HL-60 (cell line): ENCODE measurements around the gene PNMA6E.

ENCODE experiments used
- DNase-seq, 2 experiments: peaks; one replicate each; pipeline ENCODE4 v3.0.0-alpha.2; 2010 to 2020; ENCODE audit warnings: low read depth in 1 of 2, low spot score in 1 of 2
- H3K27ac ChIP-seq: fragments of 250-450 bp; sonication (Bioruptor Pico); replicated peaks from 2 replicates; pipeline ENCODE4 v1.5.1; 2020; ENCODE audit warnings: mild to moderate bottlenecking, moderate library complexity
- H3K27me3 ChIP-seq: fragments of 250-450 bp; sonication (Bioruptor Pico); 2 replicates; pipeline ENCODE4 v1.5.1; 2021; ENCODE audit warnings: mild to moderate bottlenecking, moderate library complexity; ENCODE audit not compliant: insufficient read depth, poor library complexity, severe bottlenecking
- H3K4me3 ChIP-seq: replicated peaks from 2 replicates; pipeline ENCODE4 v1.5.1; 2011; ENCODE audit warnings: mild to moderate bottlenecking, control low read depth, low read length; ENCODE audit not compliant: insufficient read depth
- GABPA ChIP-seq: IDR thresholded peaks from 2 replicates; pipeline ENCODE4 v1.6.1; 2012; ENCODE audit warnings: low read depth
- POLR2AphosphoS5 ChIP-seq: IDR thresholded peaks from 2 replicates; pipeline ENCODE4 v1.6.1; 2012; ENCODE audit warnings: low read depth
- REST ChIP-seq: IDR thresholded peaks from 2 replicates; pipeline ENCODE4 v1.6.1; 2012; ENCODE audit warnings: low read depth; ENCODE audit not compliant: insufficient replicate concordance
- SPI1 ChIP-seq: IDR thresholded peaks from 2 replicates; pipeline ENCODE4 v1.6.1; 2012; ENCODE audit warnings: low read depth, mild to moderate bottlenecking, borderline replicate concordance
- TF ChIP-seq, protein P1 (sequence below): IDR thresholded peaks from one replicate; pipeline ENCODE4 v1.5.1; 2011; ENCODE audit warnings: low read length, control low read depth, inconsistent platforms; ENCODE audit not compliant: insufficient read depth

Gene PNMA6E

GRCh38 chrX:153435845-153436244 is 34.7 kb upstream of the PNMA6E start:
- Histone ChIP-seq H3K4me3 (no peak overlapping the region), H3K27ac (no peak overlapping the region), H3K27me3 (no peaks in the 10 kb centered on the region)
- DNase-seq, result no peak
- no peak for TF ChIP-seq REST
- TF ChIP-seq SPI1, result no peak
- TF ChIP-seq, protein P1, sequence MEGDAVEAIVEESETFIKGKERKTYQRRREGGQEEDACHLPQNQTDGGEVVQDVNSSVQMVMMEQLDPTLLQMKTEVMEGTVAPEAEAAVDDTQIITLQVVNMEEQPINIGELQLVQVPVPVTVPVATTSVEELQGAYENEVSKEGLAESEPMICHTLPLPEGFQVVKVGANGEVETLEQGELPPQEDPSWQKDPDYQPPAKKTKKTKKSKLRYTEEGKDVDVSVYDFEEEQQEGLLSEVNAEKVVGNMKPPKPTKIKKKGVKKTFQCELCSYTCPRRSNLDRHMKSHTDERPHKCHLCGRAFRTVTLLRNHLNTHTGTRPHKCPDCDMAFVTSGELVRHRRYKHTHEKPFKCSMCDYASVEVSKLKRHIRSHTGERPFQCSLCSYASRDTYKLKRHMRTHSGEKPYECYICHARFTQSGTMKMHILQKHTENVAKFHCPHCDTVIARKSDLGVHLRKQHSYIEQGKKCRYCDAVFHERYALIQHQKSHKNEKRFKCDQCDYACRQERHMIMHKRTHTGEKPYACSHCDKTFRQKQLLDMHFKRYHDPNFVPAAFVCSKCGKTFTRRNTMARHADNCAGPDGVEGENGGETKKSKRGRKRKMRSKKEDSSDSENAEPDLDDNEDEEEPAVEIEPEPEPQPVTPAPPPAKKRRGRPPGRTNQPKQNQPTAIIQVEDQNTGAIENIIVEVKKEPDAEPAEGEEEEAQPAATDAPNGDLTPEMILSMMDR, result no peak
- no peak for TF ChIP-seq GABPA
- TF ChIP-seq POLR2AphosphoS5, result no peak

GRCh38 chrX:153434801-153435200 is 33.7 kb upstream of the PNMA6E start:
- no peak for DNase-seq
- Histone ChIP-seq H3K4me3 (no peak overlapping the region), H3K27me3 (no peaks in the 10 kb centered on the region), H3K27ac (no peak overlapping the region)
- TF ChIP-seq, protein P1, result no peak
- TF ChIP-seq SPI1 (no peak), POLR2AphosphoS5 (no peak), REST (no peak), GABPA (no peak)

GRCh38 chrX:153433781-153434285 is 32.7 kb upstream of the PNMA6E start:
- TF ChIP-seq REST, result no peak
- no peak for TF ChIP-seq GABPA
- TF ChIP-seq SPI1, result no peak
- TF ChIP-seq, protein P1, result no peak
- TF ChIP-seq POLR2AphosphoS5, result no peak
- DNase-seq, result no peak

More at GRCh38 chrX:153433781-153434285, 32.7 kb upstream of the PNMA6E start:
- Histone ChIP-seq H3K4me3 (no peak overlapping the region), H3K27me3 (no peaks in the 10 kb centered on the region), H3K27ac (no peak overlapping the region)
